HG03196 (cell line): ENCODE results near the gene PMM1.
A peak's percentile ranks its signal among the peaks of the same experiment; 100 is the strongest.
"Not testable (repeated sequence)": the region's sequence is repeated elsewhere in the genome, so short reads cannot be mapped to it uniquely, and the experiment has no call there.

Experiments used
- ATAC-seq: cut with Tn5 transposase; IDR thresholded peaks from one replicate; pipeline ENCODE4 v1.9.1; 2021; ENCODE audit not compliant: unreplicated experiment

PMM1 gene

DNA sequence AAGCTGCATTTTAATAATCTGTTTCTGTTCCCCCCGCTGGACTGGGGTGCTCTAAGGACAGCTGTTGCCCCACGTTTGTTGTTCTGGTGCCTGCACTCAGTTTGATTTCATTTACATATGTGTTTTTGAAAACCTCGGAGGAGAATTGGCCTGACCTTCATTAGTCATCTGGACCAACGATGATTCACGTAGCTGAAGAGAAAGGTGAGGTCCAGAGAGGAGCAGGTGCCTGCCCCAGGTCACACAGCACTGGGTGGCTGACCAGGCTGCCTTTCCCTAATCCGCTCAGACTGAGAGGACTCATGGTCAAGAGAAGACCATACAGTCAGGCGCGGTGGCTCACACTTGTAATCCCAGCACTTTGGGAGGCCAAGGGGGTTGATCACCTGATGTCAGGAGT is 25.1 kb downstream of the PMM1 start:
- no peak for ATAC-seq

DNA sequence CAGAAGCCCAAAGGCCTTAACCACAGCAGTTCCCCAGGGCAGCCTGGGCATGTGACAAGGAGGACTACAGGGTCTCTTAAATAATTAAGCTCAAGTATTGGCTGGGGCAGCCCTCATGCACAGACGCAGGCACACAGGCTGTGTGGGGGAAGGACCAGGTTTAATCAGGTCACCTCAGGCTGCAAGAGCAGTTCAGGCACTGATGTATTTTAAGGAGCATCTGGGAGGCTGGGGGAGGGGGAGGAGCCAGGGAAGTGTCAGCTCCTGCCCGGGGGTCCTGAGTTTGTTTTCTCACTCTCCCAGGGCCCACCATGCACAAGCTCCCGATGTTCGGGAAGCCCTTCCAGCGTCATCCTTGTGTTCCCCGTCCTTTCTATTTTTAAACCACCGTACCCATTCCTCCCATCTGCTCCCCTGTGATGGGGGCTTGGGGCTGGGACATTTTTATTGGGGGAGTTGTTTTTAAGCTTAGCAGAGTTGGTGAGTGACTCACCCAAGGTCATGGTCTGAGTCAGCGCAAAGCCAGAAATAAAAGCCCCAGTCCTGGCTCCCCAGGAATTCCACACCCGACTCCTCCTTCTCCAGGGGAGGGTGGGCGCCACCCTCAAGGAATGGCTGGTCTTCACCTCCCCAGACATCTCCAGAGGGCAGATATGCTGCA is 26.5 kb downstream of the PMM1 start:
- ATAC-seq, result no peak

DNA sequence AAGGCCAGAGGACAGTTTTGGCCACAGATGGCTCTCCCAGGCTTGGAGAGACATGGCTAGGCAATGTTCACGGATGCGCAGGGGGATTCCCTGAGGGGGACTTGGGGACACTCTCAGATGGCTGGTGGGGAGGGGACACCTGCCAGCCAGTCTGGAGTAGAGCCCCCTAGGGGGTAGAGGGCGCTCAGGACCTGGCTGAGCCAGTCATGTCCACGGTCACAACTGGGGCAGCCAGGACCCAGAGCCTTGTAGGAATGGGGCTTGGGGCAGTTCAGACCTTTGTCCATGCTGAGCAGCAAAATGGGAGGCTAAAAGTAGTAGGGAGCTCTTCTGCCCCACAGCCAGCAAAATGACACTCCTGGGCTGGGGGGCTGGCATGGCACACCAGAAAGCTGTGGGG is 27.2 kb downstream of the PMM1 start:
- no peak for ATAC-seq

DNA sequence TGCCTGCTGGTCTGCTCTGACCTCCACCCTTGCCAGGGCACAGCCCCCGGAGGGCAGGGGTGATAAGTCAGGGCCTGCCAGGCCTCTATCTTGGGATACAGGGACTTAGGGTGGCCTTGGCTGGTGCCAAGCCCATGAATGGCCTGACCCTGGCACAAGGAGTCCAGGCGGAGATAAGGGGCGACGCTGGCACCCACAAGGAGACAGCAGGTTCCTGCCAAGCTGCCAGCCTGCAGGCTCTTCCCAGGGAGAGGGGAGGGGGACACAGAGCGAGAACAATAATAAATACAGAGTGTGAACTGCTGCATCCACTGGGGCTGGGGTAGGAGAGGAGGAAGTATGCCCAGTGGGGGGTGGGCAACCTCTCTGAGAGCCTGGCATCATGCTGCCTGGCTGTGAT is 27.9 kb downstream of the PMM1 start:
- ATAC-seq, result no peak

DNA sequence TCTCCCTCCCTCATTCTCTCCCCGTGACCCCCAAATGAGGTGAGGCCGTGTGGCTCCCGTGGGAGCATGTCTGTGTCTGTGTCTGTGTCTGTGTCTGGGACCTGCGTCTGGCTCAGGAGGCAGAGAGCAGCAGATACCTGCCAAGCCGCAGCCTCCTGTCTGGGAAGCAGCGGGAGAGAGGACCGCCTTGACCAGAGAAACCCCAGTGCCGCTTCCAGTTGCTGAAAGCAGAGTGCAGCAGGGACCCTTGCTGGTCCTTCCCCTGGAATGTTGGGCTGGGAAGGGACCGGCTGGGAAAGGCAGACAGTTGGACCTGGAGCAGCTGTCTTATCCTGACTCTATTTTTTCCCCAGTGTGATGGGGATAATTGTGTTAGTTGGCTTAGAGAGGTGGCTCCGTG is 28.3 kb downstream of the PMM1 start:
- no peak for ATAC-seq

DNA sequence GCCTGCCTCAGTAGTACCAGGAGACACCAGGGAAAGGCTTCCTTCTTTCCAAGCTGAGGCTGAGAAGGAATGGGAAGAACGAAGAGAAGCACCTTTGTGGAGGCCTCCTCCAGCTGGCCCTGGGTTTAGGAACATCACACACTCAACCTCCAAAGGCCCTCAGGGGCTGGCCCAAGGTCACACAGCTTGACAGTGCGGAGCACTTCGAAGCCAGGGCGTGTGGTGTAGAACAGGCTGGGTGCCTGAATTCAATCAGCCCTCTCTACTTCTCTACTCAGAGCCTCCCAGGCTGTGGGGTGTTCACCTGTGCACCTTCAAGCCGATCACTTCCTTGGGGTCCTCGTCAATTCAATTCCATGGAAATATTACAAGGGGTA is 29.6 kb downstream of the PMM1 start:
- ATAC-seq, result no peak

DNA sequence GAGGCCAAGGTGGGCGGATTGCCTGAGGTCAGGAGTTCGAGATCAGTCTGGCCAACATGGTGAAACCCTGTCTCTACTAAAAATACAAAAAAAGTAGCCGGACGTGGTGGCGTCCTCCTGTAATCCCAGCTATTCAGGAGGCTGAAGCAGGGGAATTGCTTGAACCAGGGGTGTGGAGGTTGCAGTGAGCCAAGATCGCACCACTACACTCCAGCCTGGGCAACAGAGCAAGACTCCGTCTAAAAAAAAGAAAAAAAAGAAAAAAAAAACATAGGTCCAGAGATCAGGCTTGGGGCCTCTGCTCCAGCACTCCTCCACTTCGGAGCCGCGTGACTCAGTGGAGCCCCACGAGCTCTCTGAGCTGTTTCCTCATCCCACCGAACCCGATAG is 31.4 kb downstream of the PMM1 start:
- ATAC-seq, result not testable (repeated sequence)

DNA sequence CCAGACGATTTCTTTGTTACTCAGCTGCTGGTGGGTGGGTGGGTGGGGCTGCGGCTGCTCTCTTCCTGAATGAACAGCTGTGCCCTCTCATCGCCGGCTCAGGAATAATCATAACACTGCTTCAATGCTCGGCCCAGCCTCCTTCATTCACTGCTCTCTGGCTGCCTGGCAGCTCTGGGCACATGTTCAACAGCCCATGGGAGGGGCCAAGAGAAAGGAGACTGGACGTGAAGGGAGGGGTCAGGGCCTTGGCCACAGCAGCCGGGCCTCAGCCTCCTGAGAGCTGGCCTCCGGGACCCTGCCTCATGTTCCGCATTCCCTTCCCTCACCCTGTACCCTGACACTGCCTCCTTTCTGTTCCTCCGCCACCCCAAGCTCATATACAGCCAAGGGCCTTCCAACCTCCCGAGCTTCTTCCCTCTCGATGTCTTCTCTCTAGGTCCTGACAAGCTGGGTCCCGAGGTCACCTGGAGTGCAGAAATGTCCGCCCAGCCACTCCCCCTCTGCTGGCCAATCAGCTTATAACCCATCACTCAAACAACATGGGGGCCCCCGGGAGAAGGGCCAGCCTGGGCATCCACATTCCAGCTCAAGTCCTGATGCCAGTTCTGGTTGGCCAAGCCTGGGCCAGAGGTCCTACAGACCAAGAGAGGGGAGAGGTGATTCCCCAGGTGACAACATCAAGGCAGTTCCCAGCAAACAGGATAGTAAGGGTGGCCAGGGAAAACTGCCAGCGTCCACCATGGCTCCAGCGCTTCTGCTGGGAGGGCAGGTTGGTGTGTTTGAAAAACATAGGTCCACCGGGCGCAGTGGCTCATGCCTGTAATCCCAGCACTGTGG is 32.0 kb downstream of the PMM1 start:
- ATAC-seq, result no peak

DNA sequence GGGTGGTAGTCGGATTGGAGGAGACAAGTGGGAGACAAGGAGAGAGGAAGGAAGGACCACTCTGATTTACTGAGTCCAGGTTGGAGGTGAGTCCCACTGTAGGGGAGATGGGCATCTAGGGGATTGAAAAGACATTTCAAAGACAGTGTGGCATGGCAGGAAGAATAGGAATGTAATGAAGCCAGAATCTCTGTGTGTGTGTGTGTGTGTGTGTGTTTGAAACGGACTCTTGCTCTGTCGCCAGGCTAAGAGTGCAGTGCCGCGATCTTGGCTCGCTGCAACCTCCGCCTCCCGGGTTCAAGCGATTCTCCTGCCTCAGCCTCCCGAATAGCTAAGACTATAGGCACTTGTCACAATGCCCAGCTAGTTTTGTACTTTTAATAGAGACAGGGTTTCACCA is 33.1 kb downstream of the PMM1 start:
- no peak for ATAC-seq

DNA sequence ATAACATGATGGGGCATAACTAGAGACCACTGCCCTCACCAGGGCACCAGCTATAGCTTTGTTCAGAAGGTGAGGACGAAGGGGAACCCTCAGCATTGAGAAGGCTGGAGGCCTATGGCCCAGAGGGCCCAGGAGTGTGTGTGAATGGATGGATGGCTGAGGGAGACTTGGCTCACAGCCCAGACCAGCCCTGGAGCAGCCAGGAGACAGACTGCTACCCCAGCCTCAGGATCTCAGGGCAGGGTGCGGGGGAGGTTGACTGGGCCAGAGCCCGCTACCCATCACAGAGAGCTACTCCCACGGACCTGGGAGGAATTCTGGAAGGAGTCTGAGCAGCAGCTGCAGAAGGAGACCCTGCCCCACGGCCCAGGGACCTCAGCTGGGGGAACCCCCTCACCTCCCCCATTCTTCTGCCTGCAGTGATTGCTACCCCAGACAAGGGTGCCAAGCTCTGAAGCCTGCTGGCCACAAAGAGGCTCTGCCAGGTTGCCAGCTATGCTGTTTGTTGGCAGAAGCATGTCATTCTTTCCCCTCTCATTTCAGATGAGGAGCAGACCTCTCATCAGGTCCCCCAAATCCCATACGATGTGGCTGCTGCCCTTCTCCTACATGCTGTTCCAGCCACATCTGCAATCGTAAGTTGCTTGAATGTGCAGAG is 34.2 kb downstream of the PMM1 start:
- ATAC-seq, result no peak

DNA sequence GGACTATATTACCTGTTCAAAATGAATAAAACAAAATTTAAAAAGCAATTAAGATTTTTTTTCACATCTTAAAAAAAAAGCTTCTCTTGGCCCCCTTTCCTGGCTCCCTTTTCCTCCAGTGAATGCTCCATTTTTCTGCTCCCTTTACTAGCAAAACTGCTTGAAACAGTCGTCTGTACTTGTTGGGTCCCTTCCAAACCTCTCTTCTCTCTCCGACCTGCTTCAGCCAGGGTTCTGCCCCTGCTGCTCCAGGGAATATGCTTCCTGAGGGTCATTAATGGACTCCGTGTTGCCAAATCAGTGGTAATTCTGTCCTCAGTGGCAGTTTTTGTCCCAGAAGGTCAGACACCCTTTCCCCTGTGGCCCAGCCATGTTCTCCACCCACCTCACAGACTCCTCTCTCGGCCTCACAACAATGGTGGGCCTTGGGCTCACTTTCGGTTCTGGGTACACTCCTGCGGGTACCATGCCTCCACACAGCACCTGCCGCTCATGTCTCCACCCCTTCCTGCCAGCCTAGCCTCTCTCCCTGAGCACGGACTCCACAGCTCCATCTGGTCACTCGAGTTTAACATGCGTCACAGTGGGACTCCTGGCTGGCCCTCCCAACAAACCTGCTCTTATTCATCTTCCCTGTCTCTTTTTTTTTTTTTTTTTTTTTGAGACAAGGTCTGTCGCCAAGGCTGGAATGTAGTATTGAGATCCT is 37.6 kb downstream of the PMM1 start:
- no peak for ATAC-seq

DNA sequence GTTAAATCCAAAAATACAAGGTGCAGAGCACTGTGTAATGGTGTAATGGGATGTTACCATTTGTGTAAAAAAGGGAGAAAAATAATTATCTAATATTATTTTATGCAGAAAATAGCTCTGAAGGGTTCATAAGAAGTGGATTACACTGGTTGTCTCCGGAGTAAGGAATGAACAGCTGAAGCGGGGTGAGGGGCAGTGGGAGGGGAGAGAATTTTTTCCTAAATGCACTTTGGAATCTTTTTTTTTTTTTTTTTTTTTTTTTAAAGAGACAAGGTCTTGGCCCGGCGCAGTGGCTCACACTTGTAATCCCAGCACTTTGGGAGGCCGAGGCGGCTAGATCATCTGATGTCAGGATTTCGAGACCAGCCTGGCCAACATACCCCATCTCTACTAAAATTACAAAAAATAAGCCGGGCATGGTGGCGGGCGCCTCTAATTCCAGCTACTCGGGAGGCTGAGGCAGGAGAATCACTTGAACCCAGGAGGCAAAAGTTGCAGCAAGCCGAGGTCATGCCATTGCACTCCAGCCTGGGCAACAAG is 38.6 kb downstream of the PMM1 start:
- ATAC-seq, result no peak

DNA sequence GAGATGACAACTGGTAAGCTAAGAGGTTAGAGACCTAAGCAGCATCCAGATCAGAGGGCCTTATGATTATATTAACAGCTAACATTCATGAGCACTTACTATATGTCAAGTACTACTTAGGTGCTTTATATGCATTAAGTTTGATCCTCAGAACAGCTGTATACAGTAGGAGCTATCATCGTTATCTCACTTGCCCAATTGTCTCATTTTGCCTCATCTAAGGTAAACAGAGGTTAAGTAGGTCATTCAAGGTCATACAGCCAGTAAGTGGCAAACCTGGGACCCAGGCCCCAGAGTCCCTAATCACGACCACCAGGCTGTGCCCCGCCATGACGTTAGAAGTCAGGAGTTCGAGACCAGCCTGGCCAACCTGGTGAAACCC is 40.8 kb downstream of the PMM1 start:
- ATAC-seq, result no peak

DNA sequence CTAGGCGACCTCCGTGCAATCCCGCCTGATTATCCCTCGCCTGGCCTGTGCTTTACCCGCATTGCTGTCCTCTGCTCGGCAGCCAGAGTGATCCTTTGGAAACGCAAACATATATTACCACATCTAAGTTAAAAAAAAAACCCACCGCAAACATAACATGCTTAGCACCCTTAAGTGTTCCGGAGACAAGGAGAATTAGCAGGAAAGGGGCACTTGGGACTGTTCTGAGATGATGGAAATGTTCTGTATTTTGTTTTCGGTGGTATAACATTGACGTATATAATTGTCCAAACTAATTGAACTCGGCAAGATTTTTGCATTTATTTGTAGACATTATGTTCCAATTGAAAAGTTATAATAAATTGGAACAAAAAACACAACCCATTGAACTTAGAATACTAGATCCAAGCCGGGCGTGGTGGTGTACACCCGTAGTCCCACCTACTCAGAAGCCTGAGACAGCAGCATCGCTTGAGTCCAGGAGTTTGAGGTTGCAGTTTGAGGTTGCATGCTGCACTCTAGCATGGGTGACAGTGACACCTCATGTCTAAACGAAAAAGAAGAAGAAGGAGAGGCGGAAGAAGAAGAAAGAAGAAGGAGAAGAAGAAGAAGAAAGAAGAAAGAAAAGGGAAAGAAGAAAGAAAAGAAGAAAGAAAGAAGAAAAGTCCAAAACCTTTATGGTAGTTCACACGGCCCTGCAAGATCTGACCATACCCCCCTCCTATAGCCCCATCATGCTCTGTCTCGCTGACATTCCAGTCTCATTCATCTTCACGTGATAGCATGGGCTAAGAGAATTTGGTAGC is 44.8 kb downstream of the PMM1 start:
- no peak for ATAC-seq

DNA sequence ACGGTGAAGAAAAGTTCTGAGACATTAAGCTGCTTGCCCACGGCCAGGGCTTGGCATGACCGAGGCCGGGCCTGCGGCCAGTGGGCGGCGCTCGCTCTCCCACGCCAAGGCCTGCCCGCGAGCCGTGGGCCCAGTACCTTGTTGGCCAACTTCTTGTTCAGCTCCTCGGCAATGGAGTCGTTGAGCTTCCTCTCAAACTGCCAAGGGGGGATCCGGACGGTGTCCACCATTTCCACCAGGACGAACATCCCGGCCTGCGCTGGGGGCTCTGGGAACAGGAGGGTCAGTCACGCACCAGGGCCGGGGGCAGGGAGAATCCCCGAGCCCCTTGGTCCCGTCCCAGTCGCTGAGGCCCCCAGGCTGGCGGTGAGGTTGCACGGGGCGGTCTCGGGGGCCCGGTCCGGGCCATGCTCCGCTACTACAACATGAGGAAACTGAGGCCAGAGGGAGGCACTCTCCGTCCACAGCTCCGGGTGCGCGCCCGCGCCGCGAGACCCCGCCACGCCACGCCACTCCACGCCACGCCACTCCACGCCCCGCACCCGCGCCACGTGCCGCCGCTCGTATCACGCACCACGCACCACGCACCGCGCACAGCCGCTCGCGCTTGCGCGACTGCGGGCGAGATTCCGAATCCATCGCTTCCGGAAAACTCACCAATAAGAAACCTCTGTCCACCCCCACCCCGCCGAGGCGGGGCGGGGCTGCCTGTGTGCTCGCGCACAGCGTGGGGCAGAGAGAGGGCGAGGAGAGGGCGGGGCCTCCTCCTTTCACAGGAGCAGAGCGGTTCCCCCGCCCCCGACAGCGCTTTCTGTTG is 45.6 kb downstream of the PMM1 start, which contains the start of gene POLR3H:
Gene POLR3H (minus strand): TSS at position 617 of the 817 bp plus-strand sequence. CDS start 369 bp downstream, at position 248.
- peak; percentile 84 for ATAC-seq

DNA sequence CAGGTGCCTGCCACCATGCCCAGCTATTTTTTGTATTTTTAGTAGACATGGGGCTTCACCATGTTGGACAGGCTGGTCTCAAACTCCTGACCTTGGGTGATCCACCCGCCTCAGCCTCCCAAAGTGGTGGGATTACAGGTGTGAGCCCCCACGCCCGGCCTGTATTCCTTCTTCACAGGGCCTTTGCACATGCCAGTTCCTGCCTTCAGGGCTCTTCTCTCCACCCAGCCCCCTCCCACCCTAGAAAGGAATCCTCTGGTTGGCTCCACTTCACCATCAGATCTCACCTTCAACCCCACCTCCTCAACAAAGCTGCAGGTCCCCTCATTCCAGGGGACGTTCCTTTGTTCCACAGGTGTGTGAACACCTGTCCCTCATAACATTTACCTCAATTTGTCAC is 47.4 kb downstream of the PMM1 start:
- ATAC-seq, result no peak

DNA sequence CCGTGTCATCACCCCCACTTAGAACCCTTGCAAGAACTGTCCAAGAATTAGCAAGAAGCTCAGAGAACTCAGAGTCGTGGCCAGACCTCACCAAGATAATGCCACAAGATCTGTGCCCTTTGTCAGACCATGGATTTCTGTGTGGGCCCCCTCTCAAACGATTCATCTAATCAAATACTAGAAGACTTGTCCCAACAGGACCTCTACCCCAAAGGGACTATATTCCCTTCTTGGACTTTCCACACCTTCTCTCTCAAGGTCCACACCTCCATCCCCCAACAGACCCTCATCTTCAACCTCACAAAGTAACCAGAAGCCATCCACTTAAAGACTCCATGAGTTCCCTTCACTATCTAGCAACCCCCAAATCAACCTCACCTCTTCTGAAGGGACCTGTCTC is 48.2 kb downstream of the PMM1 start:
- ATAC-seq, result no peak

DNA sequence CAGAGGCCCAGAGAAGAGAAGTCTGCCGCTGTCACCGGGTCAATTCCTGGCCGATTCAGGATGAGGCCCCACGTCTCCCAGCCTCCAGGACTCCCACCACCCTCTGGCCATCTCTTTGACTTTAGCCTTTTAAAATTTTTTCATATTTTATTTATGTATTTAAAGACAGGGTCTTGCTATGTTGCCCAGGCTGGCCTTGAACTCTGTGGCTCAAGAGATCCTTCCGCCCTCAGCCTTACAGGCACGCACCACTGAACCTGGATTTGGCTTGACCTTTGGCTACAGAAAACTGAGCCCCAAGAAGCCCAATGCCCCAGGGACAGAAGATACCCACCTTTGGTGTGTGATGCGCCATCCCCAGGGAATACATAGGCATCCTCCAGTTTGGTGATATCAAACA is 49.3 kb downstream of the PMM1 start:
- ATAC-seq, result no peak

DNA sequence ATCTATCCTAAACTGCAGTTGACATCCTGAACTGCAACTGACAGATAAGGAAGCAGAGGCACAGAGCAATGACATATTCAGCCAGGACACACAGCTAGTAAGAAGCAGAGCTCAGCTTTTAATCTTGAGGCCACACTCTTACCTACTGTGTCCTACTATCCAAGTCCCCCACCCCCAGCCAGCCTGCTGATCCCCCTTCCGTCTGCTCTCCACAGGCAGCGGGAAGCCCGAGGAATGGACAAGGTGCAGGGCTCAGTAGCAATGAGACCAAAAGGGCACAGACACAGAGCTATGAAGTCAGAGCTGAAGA is 49.7 kb downstream of the PMM1 start:
- ATAC-seq, result no peak
